Lung (tissue), 12 donors: ENCODE results near the gene PRX. TPM values are rescaled to one million over a fixed set of nuclear protein-coding genes. Genes with fewer than 3 reads are reported as not detected.

Experiments
- ATAC-seq: fragments of 200-7000 bp; cut with Tn5 transposase; one replicate; pipeline ENCODE4 v1.9.1; 2020; ENCODE audit warnings: moderate number of reproducible peaks; ENCODE audit not compliant: insufficient read depth, low FRiP score
- DNase-seq, 3 donors: peaks; one replicate each; pipeline ENCODE4 v3.0.0-alpha.2; 2013 to 2017
- H3K27ac ChIP-seq, 2 donors: one replicate each; pipeline ENCODE4 v1.5.1; 2013; ENCODE audit warnings: mild to moderate bottlenecking in 2 of 2, moderate library complexity in 2 of 2, control low read depth in 1 of 2, inconsistent platforms in 1 of 2, low read depth in 1 of 2, low read length in 1 of 2
- H3K27me3 ChIP-seq, 3 donors: one replicate each; pipeline ENCODE4 v1.5.1; 2013; ENCODE audit warnings: low read length in 2 of 3; ENCODE audit not compliant: control insufficient read depth in 3 of 3, insufficient read depth in 3 of 3
- H3K36me3 ChIP-seq, 4 donors: one replicate each; pipeline ENCODE4 v1.5.1; 2013; ENCODE audit warnings: low read length in 4 of 4, mild to moderate bottlenecking in 1 of 4, moderate library complexity in 1 of 4; ENCODE audit not compliant: control insufficient read depth in 4 of 4, insufficient read depth in 4 of 4
- H3K4me1 ChIP-seq, 5 donors: one replicate each; pipeline ENCODE4 v1.5.1; 2013; ENCODE audit warnings: low read length in 5 of 5, mild to moderate bottlenecking in 2 of 5, moderate library complexity in 1 of 5; ENCODE audit not compliant: control insufficient read depth in 5 of 5, insufficient read depth in 5 of 5
- H3K4me3 ChIP-seq: one replicate; pipeline ENCODE4 v1.5.1; 2013; ENCODE audit warnings: mild to moderate bottlenecking, control low read depth, moderate library complexity
- H3K9ac ChIP-seq, 2 donors: one replicate each; pipeline ENCODE4 v1.5.1; 2013; ENCODE audit warnings: low read length in 2 of 2, control low read depth in 1 of 2; ENCODE audit not compliant: insufficient read depth in 1 of 2
- H3K9me3 ChIP-seq, 4 donors: one replicate each; pipeline ENCODE4 v1.5.1; 2013; ENCODE audit warnings: low read length in 3 of 4, mild to moderate bottlenecking in 1 of 4, moderate library complexity in 1 of 4; ENCODE audit not compliant: control insufficient read depth in 4 of 4, insufficient read depth in 3 of 4
- WGBS, 2 donors: extraction: QIAGEN DNeasy Blood & Tissue Kit; methylation state at CpG; one replicate each; pipeline ENCODE4 v1.1.7; 2013; 5-methylcytosine and 5-hydroxymethylcytosine counted together
- polyA plus RNA-seq, 2 donors: library from polyadenylated mRNA; stranded (reverse); fragments of 200-250 nt; gene quantifications; one replicate each; pipeline ENCODE4 v1.2.1, GENCODE V29; 2013
- total RNA-seq, 2 donors: library from RNA; depleted of rRNA in 1 of 2; stranded (reverse); fragments of >200 nt in 1 of 2; gene quantifications; one replicate each; pipeline ENCODE4 v1.2.1, GENCODE V29; 2014 to 2021
- TF ChIP-seq, protein P1 (sequence below): IDR thresholded peaks from 2 replicates; pipeline ENCODE4 v1.5.1; 2012; ENCODE audit warnings: mild to moderate bottlenecking; ENCODE audit errors: control extremely low read depth, extremely low read depth
- donor health status: control.
- donor health status: control.
- donor health status: Bipolar disorder and iron deficiency.
- donor health status: healthy.
- donor health status: DM: yes; HTN: yes; CAD: no.

Gene PRX
- total and polyA plus RNA-seq, 4 donors: 16.9 to 43.8 (median 27.9) TPM

- Histone ChIP-seq H3K27me3 (no peaks in the 10 kb centered on the region), H3K4me1 (peaks cover 3 to 33% (median 9%) of the 10 kb centered on the region in 5 donors), H3K9ac (peak overlapping the region; percentile 25 to 72), H3K27ac (peak overlapping the region; percentile 74 to 87), H3K9me3 (no peaks in the 10 kb centered on the region), H3K4me3 (no peak overlapping the region), H3K36me3 (no peaks in the 10 kb centered on the region)
- DNase-seq (peak; percentile 78 to 88 (median 83)), ATAC-seq (no peak)
- TF ChIP-seq, protein P1, sequence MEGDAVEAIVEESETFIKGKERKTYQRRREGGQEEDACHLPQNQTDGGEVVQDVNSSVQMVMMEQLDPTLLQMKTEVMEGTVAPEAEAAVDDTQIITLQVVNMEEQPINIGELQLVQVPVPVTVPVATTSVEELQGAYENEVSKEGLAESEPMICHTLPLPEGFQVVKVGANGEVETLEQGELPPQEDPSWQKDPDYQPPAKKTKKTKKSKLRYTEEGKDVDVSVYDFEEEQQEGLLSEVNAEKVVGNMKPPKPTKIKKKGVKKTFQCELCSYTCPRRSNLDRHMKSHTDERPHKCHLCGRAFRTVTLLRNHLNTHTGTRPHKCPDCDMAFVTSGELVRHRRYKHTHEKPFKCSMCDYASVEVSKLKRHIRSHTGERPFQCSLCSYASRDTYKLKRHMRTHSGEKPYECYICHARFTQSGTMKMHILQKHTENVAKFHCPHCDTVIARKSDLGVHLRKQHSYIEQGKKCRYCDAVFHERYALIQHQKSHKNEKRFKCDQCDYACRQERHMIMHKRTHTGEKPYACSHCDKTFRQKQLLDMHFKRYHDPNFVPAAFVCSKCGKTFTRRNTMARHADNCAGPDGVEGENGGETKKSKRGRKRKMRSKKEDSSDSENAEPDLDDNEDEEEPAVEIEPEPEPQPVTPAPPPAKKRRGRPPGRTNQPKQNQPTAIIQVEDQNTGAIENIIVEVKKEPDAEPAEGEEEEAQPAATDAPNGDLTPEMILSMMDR: no peak
- 12 to 37% methylated on average over 16 of the region's 16 CpGs for WGBS, 2 donors
These were observed 3.9 kb upstream of the PRX start for GRCh38 chr19:40416918-40417642.

- H3K4me3 ChIP-seq: no peak overlapping the region
These were observed 2.6 kb upstream of the PRX start for GRCh38 chr19:40415768-40416167.

GRCh38 chr19:40414542-40415535, 1.7 kb upstream of the PRX start:
- peaks cover 5 to 23% (median 9%) of the 10 kb centered on the region in 5 donors for H3K4me1 ChIP-seq
- 75 to 85% methylated on average over 20 to 21 of the region's 21 CpGs for WGBS, 2 donors
- TF ChIP-seq, protein P1: no peak
- no peak overlapping the region for H3K4me3 ChIP-seq
- H3K9ac ChIP-seq: no peak overlapping the region
- no peaks in the 10 kb centered on the region for H3K9me3 ChIP-seq
- ATAC-seq (no peak), DNase-seq (no peak)
- H3K36me3 ChIP-seq: no peaks in the 10 kb centered on the region
- H3K27ac ChIP-seq: peak overlapping the region in 1 of 2 donors; percentile 44
- no peaks in the 10 kb centered on the region for H3K27me3 ChIP-seq

More at GRCh38 chr19:40415768-40416167, 2.6 kb upstream of the PRX start:
- peak overlapping the region in 1 of 2 donors; percentile 62 for H3K27ac ChIP-seq
- H3K4me1 ChIP-seq: peaks cover 5 to 23% (median 9%) of the 10 kb centered on the region in 5 donors
- H3K36me3 ChIP-seq: no peaks in the 10 kb centered on the region
- DNase-seq (no peak), ATAC-seq (no peak)
- TF ChIP-seq, protein P1: no peak
- no peaks in the 10 kb centered on the region for H3K9me3 ChIP-seq
- no peak overlapping the region for H3K9ac ChIP-seq
- 93 to 95% methylated on average over 2 of the region's 2 CpGs for WGBS, 2 donors
- no peaks in the 10 kb centered on the region for H3K27me3 ChIP-seq
